CD4-positive, alpha-beta T cell treated with Interleukin-10 for 1 hour (primary cell): ENCODE data around the gene PRIMA1.

Experiments used
- DNase-seq: peaks from one replicate; pipeline ENCODE4 v3.0.0-alpha.2; 2020

PRIMA1 gene

DNA sequence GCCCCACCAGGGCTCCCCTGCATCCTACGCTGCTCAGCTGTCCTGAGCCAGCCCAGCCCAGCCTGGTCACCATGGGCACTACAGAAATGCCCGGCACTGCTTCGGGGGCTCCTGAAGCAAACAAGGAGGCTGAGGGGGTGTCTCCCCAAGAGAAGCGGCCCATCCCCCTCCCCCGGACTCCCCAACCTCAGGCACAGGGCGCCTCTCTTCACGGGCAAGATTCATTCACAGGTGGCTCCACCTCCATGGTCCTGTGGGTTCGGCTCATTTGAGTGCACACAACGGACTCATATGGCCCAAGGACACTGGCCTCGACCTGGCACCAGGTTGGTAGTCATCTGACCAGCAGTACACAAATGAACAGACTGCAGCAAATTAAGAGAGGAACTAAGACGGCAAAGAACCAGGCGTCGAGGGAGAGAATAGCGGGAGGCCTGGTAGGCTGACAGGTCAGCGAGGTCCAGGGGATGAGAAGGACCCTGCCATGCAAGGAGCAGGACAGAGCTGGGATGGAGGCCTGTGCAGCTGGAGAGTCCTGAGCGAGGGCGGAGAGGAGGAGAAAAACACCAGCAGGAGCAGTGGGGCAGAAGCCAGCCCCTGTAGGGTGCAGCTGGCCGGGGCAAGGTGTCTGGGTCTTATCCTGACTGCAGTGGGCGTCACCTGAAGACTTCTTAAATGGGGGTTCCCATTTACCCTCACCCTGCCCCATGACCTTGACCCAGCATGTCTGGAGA is 60.2 kb downstream of the PRIMA1 start:
- no peak for DNase-seq

DNA sequence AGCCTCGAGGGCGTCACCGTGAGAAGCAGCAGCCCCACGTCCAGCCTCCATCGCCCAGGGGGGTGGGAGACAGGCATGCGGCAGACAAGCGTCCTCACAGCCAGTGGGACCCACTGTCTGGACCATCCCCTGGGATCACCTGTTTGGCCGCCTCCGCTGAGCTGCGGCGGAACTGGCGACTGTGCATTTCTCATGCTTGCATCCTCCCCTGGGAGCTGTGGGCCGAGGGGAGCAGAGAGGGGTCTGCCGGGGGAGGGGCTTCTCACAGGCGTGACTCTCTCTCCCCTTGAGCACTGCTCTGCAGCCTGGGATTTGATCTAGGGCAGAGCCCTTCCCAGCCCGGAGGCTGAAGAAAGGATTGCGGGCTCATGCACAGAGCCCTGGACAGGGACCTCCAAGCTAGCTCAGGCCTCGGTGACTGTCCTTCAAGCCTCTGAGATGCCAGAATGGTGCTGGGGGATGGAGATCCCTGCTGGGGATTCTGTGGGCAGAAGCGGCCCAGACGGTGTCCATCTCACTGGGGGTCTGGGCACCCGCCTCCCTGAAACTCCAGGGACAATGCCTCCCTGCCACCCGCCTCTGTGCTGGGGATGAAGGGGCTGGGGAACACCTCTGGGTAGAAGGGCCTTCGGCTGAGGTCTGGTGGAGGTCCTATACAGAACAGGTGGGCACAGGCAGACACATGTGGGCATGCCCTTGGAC is 61.1 kb downstream of the PRIMA1 start:
- no peak for DNase-seq

DNA sequence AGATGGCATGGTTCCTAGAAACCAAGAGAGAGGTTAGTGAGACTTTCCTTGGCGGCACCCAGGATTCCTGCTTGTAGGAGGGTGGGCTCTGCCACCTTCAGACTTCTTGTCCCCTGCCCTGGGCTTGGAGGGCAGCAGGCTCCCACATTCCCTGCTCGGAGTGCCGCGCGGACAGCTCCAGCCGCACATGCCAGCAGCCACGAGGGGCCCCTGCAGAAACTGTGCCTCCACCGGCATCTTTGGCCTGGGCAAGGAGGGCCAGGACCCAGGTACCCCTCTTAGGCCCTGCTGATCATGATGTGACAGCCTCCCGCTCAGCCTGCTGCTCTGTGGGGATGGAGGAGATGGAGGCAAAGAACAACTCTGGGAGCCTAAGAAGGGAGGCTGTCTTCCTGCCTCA is 62.3 kb downstream of the PRIMA1 start:
- no peak for DNase-seq

DNA sequence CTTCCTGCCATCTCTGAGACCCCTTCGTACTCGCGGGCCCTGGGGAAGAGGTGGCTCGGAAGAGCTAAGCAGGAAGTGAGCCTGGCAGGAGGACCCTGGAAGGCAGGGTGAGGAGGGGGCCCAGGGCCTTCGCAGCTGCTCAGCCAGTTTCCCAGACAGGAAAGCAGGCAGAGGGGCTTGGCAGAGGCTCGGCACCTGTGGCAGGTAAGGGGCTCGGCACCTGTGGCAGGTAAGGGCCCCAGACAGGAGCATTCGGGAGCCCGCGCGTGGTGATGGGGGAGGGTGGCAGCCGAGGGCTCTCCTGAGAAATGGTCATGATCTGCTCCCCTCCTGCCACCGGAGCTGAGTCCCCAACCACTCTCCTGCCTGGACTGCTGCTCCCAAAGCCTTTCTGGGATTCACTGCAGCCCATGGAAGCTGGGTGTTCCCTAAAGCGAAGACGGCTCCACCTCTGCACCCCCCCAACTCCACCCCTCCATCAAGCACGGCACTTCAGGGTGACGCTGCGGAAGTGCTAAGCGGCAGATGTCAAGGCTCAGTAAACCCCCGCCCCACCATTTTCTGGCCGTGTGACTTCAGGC is 63.2 kb downstream of the PRIMA1 start:
- DNase-seq = no peak

DNA sequence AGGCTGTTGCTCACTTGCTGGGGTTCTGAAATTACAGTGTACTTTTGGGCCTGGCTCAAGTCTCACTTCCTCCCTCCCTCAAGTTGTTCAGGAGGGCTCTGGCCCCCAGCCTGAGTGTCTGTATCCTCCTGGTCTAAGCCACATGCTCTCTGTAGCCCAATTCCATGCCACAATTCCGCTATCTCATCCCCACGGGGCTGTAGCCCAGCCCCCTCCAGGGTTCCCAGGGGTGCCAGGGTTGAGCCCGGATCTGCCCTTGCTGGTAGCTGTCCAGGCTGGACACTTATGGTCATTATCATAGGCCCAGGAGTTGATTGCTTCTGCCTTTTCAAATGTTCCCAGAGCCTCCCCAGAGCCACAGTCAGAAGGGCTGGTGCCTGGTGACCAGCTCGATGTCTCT is 65.3 kb downstream of the PRIMA1 start:
- no peak for DNase-seq

DNA sequence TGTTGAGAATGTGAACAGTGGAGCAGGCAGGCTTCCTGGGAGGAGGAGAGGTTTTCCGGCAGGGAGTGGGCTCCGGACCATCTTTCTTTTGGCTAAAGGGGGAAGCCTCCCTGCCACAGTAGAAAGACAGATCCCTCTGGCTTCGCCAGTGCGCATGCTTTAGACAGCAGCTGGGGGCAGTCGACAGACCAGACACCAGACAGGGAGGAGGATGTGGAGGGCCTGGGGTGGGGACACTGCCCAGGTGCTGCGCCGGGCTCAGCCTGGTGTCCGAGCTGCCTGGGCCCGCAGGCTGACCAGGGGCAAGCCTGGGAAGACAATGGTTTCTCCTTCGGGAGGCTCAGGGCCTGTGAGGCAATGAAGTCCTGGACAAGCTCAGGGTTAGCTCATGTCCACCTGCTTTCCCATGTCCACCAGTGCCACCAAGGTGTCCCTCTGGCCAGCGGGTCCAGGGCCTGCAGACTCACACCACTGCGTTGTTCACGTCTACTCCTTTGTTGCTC is 67.3 kb downstream of the PRIMA1 start:
- DNase-seq = no peak

DNA sequence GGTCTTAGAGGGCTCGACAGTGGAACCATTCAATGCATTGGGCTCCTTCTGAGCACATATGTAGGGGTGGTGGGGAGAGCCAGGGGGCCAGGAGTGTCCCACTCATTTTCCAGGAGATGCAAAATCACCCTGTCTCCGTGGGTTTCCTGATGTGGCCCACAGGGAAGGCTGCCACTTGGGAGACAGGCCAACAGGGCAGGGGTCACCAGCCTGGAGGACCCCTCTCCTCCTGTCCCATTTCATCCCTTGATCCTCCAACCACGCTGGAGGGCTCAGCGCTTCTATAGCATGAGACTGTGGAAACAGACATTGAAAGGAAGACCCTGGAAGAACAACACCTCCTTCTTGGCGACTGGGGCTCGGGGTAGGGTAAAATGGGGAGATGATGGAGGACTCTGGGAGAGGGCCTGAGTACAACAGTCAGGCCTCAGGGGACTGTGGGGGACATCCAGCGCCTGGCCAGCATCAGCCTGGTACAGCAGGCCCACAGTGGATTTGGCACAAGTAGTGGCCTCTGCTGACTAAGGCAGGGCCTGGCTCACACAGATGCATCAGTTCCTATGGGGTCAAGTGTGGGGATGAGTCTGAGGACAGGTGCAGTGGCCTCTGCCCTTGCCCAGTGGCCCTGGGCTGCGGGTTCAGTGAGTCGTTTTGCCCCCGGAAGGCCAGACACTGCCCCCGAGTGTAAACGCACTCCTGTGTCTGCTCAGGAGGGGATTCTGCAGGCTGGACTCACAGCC is 68.0 kb downstream of the PRIMA1 start:
- DNase-seq = no peak

DNA sequence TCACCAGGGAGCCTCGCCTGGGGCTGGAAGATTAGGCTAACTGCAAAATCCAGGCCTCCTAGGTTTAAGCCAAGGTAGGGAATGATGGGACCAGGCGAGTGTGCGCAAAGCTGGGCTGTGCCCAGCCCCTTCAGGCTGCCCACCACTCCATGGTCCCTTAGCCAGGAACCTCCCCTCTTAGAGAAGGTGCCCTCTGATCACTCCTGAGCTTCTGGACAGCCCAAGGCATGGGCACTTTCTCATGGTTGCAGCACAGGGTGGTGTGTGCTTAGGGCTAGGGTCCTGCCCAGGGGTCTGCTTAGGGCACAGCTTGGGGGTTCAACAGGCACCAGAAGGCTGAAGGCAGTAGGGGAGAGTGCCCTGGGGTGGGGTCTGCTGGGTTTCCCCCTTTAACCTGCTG is 69.0 kb downstream of the PRIMA1 start:
- DNase-seq = no peak

DNA sequence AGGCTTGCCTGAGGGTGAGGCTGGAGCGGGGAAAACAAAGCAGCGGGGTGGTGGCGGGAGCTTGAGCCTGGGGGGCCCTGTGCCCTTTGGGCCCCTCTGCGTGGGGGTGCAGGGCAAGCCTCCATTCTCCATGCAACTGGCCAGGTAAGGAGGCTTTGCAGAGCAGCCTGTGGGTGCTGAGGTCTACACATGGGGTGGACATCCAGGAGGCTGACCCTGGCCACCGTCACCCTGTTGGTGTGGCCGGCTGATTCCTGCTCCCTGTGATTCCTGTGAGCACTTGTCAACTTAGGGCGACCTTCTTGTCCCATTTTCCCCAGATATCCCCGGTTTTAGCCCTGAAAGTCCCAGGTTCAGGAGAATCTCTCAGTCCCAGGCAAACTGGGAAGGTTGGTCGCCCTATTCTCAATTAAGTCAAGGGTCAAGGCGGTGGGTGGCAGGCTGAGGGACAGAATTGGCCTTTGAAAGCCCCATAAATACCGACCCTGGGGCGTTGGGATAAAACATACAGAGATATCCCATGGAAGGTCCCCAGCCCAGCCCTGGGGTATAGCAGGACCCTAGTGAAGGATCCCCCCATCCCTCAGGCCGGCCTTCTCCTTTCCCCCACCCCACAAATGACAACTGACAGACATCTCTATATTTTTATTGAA is 70.5 kb downstream of the PRIMA1 start:
- no peak for DNase-seq

DNA sequence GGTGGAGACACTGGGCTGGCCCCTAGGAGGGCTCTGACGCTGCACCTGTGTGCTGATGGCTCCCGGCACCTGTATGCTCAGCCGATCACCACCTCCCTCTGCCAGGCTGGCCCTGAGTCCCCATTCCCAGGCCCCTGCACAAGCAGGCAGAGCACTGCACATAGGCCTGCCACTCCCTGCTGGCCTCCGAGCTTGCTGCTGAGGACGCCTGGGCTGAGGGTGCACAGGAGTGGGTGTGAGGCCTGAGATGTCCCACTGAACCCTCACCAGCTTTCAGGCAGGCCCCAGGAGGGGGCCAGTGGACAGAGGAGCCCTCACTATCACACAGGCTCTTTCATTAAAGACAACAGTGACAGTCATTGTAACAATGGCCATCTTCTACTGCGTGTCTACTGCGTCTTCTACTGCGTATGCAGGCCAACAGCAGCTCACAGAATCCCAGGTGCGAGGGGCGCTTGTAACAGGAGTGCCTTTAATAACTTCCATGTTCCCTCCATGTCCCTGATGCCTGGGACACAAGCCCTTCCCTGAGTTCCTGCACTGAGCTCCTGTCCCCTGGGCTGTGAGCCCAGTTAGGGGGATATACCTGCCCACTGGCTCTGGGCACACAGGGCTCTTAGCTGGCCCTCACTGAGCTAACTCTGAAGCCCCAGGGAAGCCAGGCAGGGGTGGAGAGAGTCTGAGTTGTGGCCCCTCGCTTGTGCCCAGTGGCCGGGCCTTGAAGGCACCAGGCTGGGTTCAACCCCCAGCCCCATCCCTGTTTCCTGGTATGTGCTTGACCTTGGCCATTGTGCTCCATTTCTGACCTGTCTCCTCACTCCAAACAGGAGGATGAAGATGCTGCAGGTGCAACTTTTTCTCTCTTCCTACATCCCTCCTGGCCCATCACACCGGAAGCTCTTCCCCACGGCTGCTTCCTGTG is 71.3 kb downstream of the PRIMA1 start:
- DNase-seq = no peak

DNA sequence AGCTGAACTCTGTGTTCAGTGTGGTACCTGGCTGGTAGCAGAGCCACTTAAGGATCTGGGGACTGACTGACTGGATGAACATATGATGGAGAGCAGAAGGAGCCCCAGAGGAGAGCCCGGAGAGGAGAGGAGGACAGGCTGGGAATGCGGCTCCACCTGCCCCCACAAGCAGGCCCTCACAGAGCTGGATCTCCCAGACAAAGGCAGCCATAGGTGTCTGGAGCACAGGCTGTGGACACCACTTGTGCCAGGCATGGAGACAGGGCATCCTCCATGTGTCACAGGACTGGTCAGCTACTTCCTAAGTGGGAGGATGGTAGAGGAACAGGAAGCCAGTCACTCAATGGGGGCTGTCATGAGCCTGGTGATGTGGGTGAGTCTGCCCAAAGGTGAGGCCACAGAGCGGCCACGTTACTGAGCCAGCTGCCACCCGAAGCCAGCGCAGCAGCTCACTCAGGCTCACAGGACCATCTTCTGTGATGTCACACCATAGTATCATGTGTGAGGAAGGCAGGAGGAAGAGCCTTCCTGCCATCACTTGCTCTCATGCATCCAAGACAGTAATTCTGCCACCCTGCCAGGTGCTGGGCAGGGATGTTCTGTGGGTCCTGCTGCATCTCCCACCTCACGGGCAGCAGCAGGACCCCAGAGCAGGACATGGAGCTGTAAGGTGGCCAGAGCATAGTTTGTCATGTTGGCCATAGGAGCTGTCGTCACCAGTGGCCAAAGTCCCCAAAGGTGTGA is 72.1 kb downstream of the PRIMA1 start:
- no peak for DNase-seq

DNA sequence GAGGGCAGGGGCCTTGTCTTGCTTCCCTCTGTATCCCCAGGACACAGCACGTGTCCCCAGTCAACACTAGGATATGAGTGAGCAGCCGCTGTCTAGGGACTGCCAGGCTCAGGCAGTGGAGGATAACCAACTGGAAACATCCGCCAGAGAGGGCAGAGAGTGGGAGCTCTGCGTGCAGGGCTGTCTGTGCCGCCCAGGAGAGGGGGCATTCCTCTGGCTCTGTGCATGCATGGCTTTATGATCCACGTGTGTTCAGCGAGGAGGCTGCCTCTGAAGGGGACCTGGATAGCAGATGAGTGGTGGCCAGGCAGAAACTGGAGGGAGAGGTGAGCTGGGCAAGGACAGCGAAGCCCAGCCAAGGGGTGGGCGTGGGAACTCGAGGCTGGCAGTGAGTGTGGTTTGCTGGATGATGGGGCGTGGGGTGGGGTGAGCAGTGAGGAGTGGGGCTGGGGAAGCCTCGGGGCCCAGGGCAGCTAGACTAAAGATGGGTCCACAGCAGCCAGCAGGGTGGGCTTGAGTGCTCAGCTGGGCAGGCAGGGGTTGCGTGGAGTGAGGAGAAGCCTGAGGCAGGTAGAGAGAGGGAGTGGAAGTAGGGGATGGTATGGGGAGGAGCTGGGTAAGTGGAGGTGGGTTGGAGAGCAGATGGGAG is 72.9 kb downstream of the PRIMA1 start:
- DNase-seq = no peak

DNA sequence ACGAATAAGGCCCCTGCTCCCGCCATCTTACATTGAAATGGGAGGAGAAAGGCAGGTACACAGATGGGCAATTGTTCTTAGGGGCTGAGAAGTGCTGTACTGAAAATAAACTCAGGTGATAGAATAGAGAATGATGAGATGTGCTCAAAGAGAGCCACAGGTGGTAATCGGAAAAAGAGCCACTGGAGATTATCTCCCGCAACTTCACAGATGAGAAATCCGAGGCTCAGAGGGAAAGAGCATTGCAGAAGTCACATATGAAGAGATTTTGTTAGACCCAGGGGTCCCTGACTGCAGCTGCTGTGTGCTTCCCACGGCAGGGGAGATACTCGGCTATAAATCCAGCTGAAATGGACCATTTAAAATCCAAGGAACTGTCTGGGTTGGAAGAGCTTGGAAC is 73.7 kb downstream of the PRIMA1 start:
- DNase-seq = no peak

DNA sequence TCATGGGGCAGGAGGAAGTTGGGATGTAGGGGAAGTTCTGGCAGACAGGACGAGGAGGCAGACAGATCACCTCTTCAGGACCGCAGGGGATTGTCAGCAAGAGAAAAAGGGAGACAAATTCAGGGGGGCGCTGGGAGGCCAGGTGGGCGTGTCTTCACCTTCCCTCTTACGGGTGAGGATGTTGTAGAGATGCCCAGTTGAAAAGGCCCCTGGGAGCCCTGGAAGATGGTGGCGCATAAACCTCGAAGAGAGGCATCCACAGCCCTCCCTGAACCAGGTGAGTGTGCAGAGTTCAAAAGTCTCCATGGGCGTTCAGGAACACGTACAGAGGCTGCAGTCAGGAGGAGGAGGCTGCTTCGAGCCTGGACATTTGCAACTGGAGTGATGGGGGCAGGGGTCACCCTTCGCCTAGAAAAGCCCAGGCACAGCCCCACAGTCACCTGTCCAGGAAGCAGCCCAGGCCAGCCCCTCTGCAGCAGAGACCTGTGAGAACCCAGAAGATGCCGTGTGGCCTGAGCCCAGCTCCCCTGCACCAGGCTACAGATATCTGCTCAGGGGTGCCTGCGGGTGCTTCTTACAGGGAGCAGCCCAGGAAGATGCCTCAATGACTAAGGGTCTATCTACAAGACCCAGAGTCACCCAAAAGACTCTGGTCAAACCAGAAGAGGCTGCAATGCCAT is 74.4 kb downstream of the PRIMA1 start:
- no peak for DNase-seq

DNA sequence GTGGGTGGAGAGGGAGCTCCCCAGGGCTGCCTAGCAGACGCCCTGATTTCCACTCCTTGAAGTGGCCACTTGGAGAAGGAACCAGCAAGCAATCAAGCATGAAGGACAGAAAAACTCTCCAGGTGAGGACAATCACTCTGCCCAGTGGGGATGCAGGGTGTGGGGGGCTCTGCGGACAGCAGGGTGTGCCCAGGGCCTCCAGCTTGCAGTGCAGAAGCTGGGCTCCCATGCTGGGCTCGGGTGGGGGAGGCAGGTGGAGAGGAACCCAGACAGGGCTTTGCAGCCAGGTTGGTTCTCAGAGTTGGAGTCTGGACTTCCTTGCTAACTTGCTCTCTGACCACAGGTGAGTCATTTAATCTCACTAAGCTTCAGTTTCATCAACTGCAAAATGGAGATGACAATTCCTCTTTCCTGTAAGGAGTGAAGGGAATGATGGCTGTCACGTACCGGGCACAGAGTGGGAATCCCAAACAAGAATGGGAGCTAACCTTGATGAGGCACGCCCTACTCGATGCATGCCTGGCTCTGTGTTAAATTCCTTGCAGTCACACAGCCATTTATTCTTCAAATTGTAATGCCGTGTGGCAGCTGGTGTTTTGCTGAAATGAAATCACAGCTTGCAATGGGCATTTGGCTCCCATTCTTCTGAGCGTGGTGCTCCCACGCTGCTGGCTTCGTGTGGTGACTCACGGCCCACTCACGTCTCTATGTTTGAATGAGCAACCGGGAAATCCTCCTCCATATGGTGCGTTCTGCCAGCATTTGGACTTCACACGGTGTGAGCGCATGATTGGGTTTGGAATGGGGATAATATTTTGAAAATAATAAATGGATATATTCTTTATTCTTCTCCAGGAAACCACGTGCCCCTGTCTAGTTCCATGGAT is 75.2 kb downstream of the PRIMA1 start:
- DNase-seq = no peak

DNA sequence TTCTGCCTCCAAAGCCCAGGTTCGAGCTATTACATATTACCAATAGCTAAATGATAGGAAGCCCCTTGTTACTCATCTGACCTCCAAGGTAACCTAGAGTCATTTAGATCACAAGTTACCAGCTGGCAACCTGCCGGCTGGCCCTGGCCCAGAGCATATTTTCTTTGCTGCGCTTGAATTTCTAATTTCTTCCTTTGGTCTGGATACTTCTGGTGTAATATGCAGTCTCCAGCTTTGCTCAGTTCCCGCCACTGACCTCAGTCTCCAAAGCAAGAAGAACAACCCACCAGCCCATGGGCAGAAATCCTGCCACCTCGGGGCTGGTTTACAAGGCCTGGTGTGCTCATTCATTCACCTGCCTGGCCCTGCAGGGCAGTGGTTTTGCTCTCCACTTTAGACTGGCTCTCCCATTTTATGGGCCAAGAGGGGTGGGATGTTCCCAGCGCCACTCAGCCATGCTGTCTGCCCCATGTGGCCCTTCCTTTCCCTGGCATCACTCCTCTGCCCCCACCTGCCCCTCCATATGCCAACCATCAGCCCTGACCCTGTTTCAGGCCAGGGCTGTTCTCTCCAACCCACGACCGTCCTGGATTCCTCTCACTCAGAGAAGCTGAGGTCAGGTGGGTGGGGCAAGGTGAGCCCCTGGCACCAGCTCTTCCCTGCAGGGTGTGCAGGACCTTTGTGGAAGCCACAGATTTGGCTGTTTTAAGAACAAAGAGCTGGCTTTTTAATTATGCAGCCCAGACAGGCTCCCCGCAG is 76.0 kb downstream of the PRIMA1 start:
- DNase-seq = no peak

DNA sequence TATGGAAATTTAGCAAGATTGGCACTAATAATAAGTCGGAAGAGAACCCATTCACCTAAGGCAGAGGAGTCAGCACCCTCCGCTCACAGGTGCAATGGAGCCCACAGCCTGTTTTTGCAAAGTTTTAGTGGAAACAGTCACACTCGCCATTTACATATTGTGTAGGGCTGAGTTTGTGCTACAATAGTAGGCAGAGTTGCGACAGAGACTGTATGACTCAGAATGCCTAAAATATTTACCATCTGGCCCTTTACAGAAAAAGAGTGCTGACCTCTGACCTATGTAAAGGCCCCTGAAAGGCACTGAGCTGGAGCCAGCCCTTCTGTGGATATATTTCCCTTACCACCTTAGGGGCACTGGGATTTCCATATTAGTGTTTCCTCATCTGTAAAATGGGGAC is 79.0 kb downstream of the PRIMA1 start:
- DNase-seq = no peak

DNA sequence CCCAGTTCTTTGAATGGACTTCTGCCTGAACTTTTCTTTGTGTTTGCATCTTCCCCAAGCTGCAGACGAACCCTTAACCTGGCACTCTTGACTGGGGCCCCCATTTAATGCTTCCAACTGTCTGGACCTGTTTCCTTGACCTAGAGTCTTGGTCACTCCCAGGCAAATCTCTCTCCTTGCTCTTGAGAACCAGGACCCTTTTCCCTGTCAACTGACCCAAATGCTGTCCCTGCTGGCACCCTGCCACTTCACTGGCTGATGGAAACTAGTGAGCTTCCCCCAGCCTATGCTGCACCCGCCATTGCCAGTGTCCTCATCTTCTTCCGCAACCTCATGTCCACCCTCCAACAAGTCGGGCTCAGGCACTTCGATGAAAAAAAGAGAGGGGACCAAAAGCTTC is 79.5 kb downstream of the PRIMA1 start:
- DNase-seq = no peak
